H9 (cell line): ENCODE data around the gene STX1A. TPM values are rescaled to one million over a fixed set of nuclear protein-coding genes. Genes with fewer than 3 reads are reported as not detected.

ENCODE experiments used
- DNase-seq: peaks from one replicate; pipeline ENCODE4 v3.0.0-alpha.2; 2017
- H2AFZ ChIP-seq: one replicate; pipeline ENCODE4 v1.6.1; 2013; ENCODE audit warnings: mild to moderate bottlenecking, low read length, control low read depth, moderate library complexity
- H2AK5ac ChIP-seq: 2 replicates; pipeline ENCODE4 v1.6.1; 2013; ENCODE audit warnings: low read length, control low read depth, mixed read lengths; ENCODE audit not compliant: insufficient read length
- H2BK120ac ChIP-seq: one replicate; pipeline ENCODE4 v1.6.1; 2013; ENCODE audit warnings: low read depth, mild to moderate bottlenecking, low read length, control low read depth, inconsistent platforms; ENCODE audit not compliant: poor library complexity, severe bottlenecking
- H2BK12ac ChIP-seq: 2 replicates; pipeline ENCODE4 v1.6.1; 2013; ENCODE audit warnings: low read length, control low read depth, mixed read lengths, low read depth; ENCODE audit not compliant: insufficient read length
- H2BK15ac ChIP-seq: 2 replicates; pipeline ENCODE4 v1.6.1; 2013; ENCODE audit warnings: low read depth, low read length, control low read depth
- H2BK20ac ChIP-seq: one replicate; pipeline ENCODE4 v1.6.1; 2013; ENCODE audit warnings: low read depth, mild to moderate bottlenecking, low read length, control low read depth, inconsistent platforms; ENCODE audit not compliant: poor library complexity, severe bottlenecking
- H2BK5ac ChIP-seq: 2 replicates; pipeline ENCODE4 v1.6.1; 2013; ENCODE audit warnings: low read length, control low read depth, mixed read lengths; ENCODE audit not compliant: insufficient read length
- H3K14ac ChIP-seq: 2 replicates; pipeline ENCODE4 v1.6.1; 2013; ENCODE audit warnings: low read length, control low read depth; ENCODE audit not compliant: insufficient read depth
- H3K18ac ChIP-seq: 2 replicates; pipeline ENCODE4 v1.6.1; 2013; ENCODE audit warnings: low read depth, mild to moderate bottlenecking, mixed read lengths, low read length, control low read depth; ENCODE audit not compliant: insufficient read length
- H3K23ac ChIP-seq: 2 replicates; pipeline ENCODE4 v1.6.1; 2013; ENCODE audit warnings: low read length, control low read depth, mixed read lengths, low read depth; ENCODE audit not compliant: insufficient read length
- H3K23me2 ChIP-seq: 2 replicates; pipeline ENCODE4 v1.6.1; 2013; ENCODE audit warnings: low read depth, mild to moderate bottlenecking, mixed read lengths, low read length, control low read depth; ENCODE audit not compliant: insufficient read length, poor library complexity, severe bottlenecking
- H3K27ac ChIP-seq: 2 replicates; pipeline ENCODE4 v1.5.1; 2013; ENCODE audit warnings: low read length, control low read depth, mixed read lengths, low read depth; ENCODE audit not compliant: insufficient read length
- H3K27me3 ChIP-seq: 2 replicates; pipeline ENCODE4 v1.6.1; 2013; ENCODE audit warnings: low read length, control low read depth, inconsistent platforms; ENCODE audit not compliant: insufficient read depth
- H3K4ac ChIP-seq: 2 replicates; pipeline ENCODE4 v1.6.1; 2013; ENCODE audit warnings: low read depth, mild to moderate bottlenecking, control low read depth, inconsistent platforms, low read length, moderate library complexity
- H3K4me1 ChIP-seq: 2 replicates; pipeline ENCODE4 v1.6.1; 2013; ENCODE audit warnings: low read length, control low read depth, inconsistent platforms; ENCODE audit not compliant: insufficient read depth
- H3K4me2 ChIP-seq: 2 replicates; pipeline ENCODE4 v1.6.1; 2013; ENCODE audit warnings: low read length, control low read depth, mixed read lengths; ENCODE audit not compliant: insufficient read length, insufficient read depth
- H3K56ac ChIP-seq: 2 replicates; pipeline ENCODE4 v1.6.1; 2013; ENCODE audit warnings: low read depth, mild to moderate bottlenecking, mixed read lengths, low read length, control low read depth; ENCODE audit not compliant: insufficient read length
- H3K79me1 ChIP-seq: 2 replicates; pipeline ENCODE4 v1.6.1; 2013; ENCODE audit warnings: low read depth, mild to moderate bottlenecking, moderate library complexity, low read length, control low read depth, inconsistent platforms; ENCODE audit not compliant: insufficient read depth, poor library complexity, severe bottlenecking
- H3K79me2 ChIP-seq: 2 replicates; pipeline ENCODE4 v1.6.1; 2013; ENCODE audit warnings: low read length, control low read depth, inconsistent platforms; ENCODE audit not compliant: insufficient read depth
- H3K9ac ChIP-seq: 2 replicates; pipeline ENCODE4 v1.6.1; 2013; ENCODE audit warnings: low read length, control low read depth, mixed read lengths; ENCODE audit not compliant: insufficient read length; ENCODE audit errors: extremely low read depth
- H3K9me3 ChIP-seq: one replicate; pipeline ENCODE4 v1.6.1; 2013; ENCODE audit warnings: low read depth, low read length, inconsistent platforms; ENCODE audit not compliant: control insufficient read depth
- H3T11ph ChIP-seq: one replicate; pipeline ENCODE4 v1.6.1; 2013; ENCODE audit warnings: mild to moderate bottlenecking, low read length, control low read depth, inconsistent platforms
- H4K20me1 ChIP-seq: one replicate; pipeline ENCODE4 v1.6.1; 2013; ENCODE audit not compliant: control insufficient read depth, insufficient read length, insufficient read depth
- H4K5ac ChIP-seq: 2 replicates; pipeline ENCODE4 v1.6.1; 2013; ENCODE audit warnings: low read depth, mild to moderate bottlenecking, mixed read lengths, low read length, control low read depth; ENCODE audit not compliant: insufficient read length
- H4K8ac ChIP-seq: replicated peaks from 2 replicates; pipeline ENCODE4 v1.6.1; 2013; ENCODE audit warnings: low read length, control low read depth, mixed read lengths, low read depth; ENCODE audit not compliant: insufficient read length
- H4K91ac ChIP-seq: 2 replicates; pipeline ENCODE4 v1.6.1; 2013; ENCODE audit warnings: low read depth, mild to moderate bottlenecking, moderate library complexity, mixed read lengths, low read length, control low read depth; ENCODE audit not compliant: insufficient read length
- H3K27ac Mint-ChIP-seq, 3 experiments: 2 replicates in 2 of 3; 3 replicates in 1 of 3; pipeline ENCODE4 v1.8.0; 2020 to 2021; ENCODE audit warnings: mixed read lengths in 3 of 3, mild to moderate bottlenecking in 1 of 3, moderate library complexity in 1 of 3
- H3K27me3 Mint-ChIP-seq: 2 replicates; pipeline ENCODE4 v1.8.0; 2021; ENCODE audit warnings: low read depth, mild to moderate bottlenecking, moderate library complexity, mixed read lengths
- H3K36me3 Mint-ChIP-seq, 3 experiments: 2 replicates in 2 of 3; 3 replicates in 1 of 3; pipeline ENCODE4 v1.8.0; 2020 to 2021; ENCODE audit warnings: low read depth in 3 of 3, mixed read lengths in 3 of 3; ENCODE audit not compliant: insufficient read depth in 1 of 3
- H3K4me1 Mint-ChIP-seq, 2 experiments: 2 replicates each; pipeline ENCODE4 v1.8.0; 2020; ENCODE audit warnings: mixed read lengths in 2 of 2
- H3K4me3 Mint-ChIP-seq, 2 experiments: 2 replicates in 1 of 2; 3 replicates in 1 of 2; pipeline ENCODE4 v1.8.0; 2020 to 2021; ENCODE audit warnings: mild to moderate bottlenecking in 2 of 2, mixed read lengths in 2 of 2, moderate library complexity in 1 of 2
- H3K9me3 Mint-ChIP-seq, 2 experiments: 2 replicates in 1 of 2; 3 replicates in 1 of 2; pipeline ENCODE4 v1.8.0; 2020; ENCODE audit warnings: mild to moderate bottlenecking in 2 of 2, mixed read lengths in 2 of 2, moderate library complexity in 1 of 2
- CTCF ChIP-seq: fragments of 200-600 bp; sonication (generic); conservative IDR thresholded peaks from 3 replicates; pipeline ENCODE4 v1.8.0; 2021; ENCODE audit warnings: antibody characterized with exemption, mild to moderate bottlenecking
- WGBS: extraction: QIAGEN DNeasy Blood & Tissue Kit; methylation state at CpG from one replicate; pipeline ENCODE4 v1.1.7; 2013; ENCODE audit warnings: missing lambda C conversion rate, low lambda C conversion rate, mixed read lengths; ENCODE audit not compliant: insufficient read length; ENCODE audit errors: extremely low coverage; 5-methylcytosine and 5-hydroxymethylcytosine counted together
- total RNA-seq: library from RNA; stranded (reverse); gene quantifications from 2 replicates; pipeline ENCODE4 v1.2.1, GENCODE V29; 2021

The STX1A gene
- total RNA-seq, 1 experiment from 2014 or later, result 10.1 TPM

- H2BK12ac ChIP-seq, result no peak overlapping the region
- H3K79me1 ChIP-seq, result no peaks in the 10 kb centered on the region
- no peak overlapping the region; the same call in 1 of the 2 replicates for H3K14ac ChIP-seq
- peaks cover 10% of the 10 kb centered on the region for H3K23me2 ChIP-seq
- no peak overlapping the region for H2BK5ac ChIP-seq
- no peak overlapping the region for H3T11ph ChIP-seq
- no peak overlapping the region for H3K4me2 ChIP-seq
- H3K27ac ChIP-seq, result no peak overlapping the region
- no peaks in the 10 kb centered on the region for H3K79me2 ChIP-seq
- H3K18ac ChIP-seq, result no peak overlapping the region
- DNase-seq, result no peak
- H3K27me3 ChIP-seq, result no peaks in the 10 kb centered on the region
- H4K91ac ChIP-seq, result no peak overlapping the region
- Mint-ChIP-seq H3K4me1 (peaks cover 9 to 20% of the 10 kb centered on the region in 2 experiments), H3K27me3 (peaks cover 7% of the 10 kb centered on the region), H3K9me3 (no peaks in the 10 kb centered on the region), H3K27ac (no peak overlapping the region; a peak in 1 of 7 replicates), H3K36me3 (peaks cover 6 to 23% (median 20%) of the 10 kb centered on the region in 3 experiments; a peak in 6 of 7 replicates), H3K4me3 (no peak overlapping the region)
- H3K23ac ChIP-seq, result no peak overlapping the region
- no peak overlapping the region for H4K5ac ChIP-seq
- no peaks in the 10 kb centered on the region for H3K4me1 ChIP-seq
- H3K4ac ChIP-seq, result no peak overlapping the region
- no peak overlapping the region for H4K8ac ChIP-seq
- no peak overlapping the region for H3K56ac ChIP-seq
- no peak overlapping the region for H2AK5ac ChIP-seq
- H2BK20ac ChIP-seq, result no peak overlapping the region
- no peaks in the 10 kb centered on the region for H3K9me3 ChIP-seq
- WGBS, result no CpG with 5 or more reads among the region's 8 CpGs
- H2BK15ac ChIP-seq, result no peak overlapping the region
- no peak overlapping the region for H3K9ac ChIP-seq
- H2BK120ac ChIP-seq, result no peak overlapping the region
- no peaks in the 10 kb centered on the region for H4K20me1 ChIP-seq
- no peak for TF ChIP-seq CTCF
- no peak overlapping the region for H2AFZ ChIP-seq
These were observed 16.0 kb upstream of the STX1A start for GRCh38 chr7:73735528-73735905.
